Fibroblast of pulmonary artery (primary cell): Measurements from ENCODE around the gene IER5L.

Experiments used
- DNase-seq: peaks from one replicate; pipeline ENCODE4 v3.0.0-alpha.2; 2010; ENCODE audit warnings: low read depth
- H3K4me3 ChIP-seq: replicated peaks from 2 replicates; pipeline ENCODE4 v1.5.1; 2011; ENCODE audit warnings: low read depth, mild to moderate bottlenecking, control low read depth, low read length, moderate library complexity
- TF ChIP-seq, protein P1 (sequence below): IDR thresholded peaks from 2 replicates; pipeline ENCODE4 v1.5.1; 2011; ENCODE audit warnings: mild to moderate bottlenecking, control low read depth, low read length, inconsistent platforms; ENCODE audit errors: missing control alignments

IER5L gene

GRCh38 chr9:129182625-129183494, 4.8 kb upstream of the IER5L start:
- no peak for DNase-seq
- no peak overlapping the region for H3K4me3 ChIP-seq
- TF ChIP-seq, protein P1, sequence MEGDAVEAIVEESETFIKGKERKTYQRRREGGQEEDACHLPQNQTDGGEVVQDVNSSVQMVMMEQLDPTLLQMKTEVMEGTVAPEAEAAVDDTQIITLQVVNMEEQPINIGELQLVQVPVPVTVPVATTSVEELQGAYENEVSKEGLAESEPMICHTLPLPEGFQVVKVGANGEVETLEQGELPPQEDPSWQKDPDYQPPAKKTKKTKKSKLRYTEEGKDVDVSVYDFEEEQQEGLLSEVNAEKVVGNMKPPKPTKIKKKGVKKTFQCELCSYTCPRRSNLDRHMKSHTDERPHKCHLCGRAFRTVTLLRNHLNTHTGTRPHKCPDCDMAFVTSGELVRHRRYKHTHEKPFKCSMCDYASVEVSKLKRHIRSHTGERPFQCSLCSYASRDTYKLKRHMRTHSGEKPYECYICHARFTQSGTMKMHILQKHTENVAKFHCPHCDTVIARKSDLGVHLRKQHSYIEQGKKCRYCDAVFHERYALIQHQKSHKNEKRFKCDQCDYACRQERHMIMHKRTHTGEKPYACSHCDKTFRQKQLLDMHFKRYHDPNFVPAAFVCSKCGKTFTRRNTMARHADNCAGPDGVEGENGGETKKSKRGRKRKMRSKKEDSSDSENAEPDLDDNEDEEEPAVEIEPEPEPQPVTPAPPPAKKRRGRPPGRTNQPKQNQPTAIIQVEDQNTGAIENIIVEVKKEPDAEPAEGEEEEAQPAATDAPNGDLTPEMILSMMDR = peak; percentile 41

- TF ChIP-seq, protein P1 = no peak
- DNase-seq = no peak
- no peak overlapping the region for H3K4me3 ChIP-seq
These were observed 4.1 kb upstream of the IER5L start for GRCh38 chr9:129182122-129182521.

GRCh38 chr9:129181246-129181645, 3.2 kb upstream of the IER5L start:
- TF ChIP-seq, protein P1 = no peak
- no peak overlapping the region for H3K4me3 ChIP-seq
- DNase-seq = no peak

DNA sequence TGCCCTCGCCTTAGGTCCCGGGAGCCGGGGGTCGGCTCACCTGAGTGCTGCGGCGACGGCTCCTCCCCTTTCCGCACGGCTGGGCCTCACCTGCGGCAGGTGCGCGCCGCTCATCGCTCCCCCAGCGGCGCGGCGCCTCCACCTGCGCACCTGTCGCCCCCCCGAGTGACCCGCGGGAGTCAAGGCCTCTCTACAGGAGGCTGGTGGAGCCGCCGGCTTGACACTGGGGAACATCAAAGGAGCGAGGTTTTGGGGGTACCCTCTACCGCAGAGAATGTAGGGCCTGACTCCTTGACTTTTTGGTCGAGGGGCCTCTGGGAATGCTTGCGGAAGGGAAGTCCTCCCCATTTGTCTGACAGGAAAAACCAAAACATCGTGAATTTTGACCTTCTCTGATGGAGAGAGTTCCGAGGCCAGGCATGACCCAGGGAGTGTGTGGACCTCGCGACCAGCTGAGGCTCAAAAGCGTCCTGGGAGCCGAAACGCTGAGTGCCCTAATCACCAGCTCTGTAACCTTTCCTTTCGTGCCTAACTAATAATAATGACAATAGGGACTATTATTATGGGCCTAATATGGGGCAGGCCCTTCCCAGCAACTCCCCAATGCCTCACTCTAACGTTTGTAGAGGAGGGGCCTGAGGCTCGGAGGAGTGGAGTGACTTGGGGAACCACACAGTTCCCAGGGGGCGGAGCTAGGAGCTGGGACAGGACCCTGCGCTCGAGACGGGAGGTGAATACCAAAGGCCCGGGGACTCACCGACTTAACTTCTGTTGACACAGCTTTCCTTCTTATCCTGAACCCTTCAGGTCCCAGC, 714 bp upstream of the IER5L start:
- no peak for DNase-seq
- TF ChIP-seq, protein P1 = no peak
- H3K4me3 ChIP-seq = no peak overlapping the region

GRCh38 chr9:129177443-129177790, 644 bp downstream of the IER5L start:
- TF ChIP-seq, protein P1 = no peak
- DNase-seq = no peak
- H3K4me3 ChIP-seq = peak overlapping the region; percentile 88

- DNase-seq = peak; percentile 56
- TF ChIP-seq, protein P1 = no peak
These were observed 1.2 kb downstream of the IER5L start for GRCh38 chr9:129176701-129177442.

More at GRCh38 chr9:129176701-129177442, 1.2 kb downstream of the IER5L start:
- H3K4me3 ChIP-seq = peak overlapping the region; percentile 88
